CD4-positive, alpha-beta T cell treated with Interleukin-15 for 4 hours (primary cell): Measurements from ENCODE around the gene STT3B.

Source experiments
- DNase-seq: peaks from one replicate; pipeline ENCODE4 v3.0.0-alpha.2; 2020; ENCODE audit warnings: low spot score

STT3B gene

GRCh38 chr3:31521468-31521867 is 11.3 kb upstream of the STT3B start:
- DNase-seq: no peak

DNA sequence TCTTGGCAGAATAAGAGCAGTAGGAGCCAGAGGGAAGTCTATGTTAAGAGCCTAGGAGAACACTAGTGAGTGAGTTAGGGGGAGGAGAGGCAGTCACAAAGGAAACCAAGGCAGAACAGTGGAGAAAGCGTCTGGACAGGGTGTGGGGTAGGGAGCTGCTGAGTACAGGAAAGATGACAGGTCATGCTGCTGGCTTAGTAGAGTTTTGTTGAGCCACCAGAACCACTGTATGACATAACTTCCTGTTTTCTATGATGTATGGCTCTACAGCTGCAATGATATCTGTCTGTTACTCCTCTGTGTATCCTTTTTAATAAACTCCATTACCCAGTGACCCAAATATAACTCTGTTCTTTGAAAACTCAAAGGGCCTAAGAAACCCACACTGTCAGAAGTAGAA is 10.6 kb upstream of the STT3B start:
- DNase-seq: peak; percentile 47

DNA sequence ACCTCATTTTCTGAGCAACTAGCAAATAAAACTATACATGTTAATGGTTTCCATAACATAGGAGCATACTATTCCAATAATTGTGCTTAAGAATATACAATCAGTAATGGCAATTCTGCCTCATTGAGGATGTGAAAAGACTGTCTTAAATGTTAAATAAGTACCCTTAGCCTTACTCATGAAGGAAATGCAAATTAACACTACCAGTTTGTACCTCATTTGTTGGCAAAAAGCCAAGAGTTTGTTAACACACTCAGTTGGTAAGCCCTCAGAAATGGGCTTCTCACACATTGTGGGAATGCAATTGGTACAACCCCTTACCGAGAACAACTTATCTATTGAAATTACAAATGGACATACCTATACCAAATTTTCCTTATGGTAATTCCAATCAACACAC is 9.2 kb upstream of the STT3B start:
- no peak for DNase-seq

DNA sequence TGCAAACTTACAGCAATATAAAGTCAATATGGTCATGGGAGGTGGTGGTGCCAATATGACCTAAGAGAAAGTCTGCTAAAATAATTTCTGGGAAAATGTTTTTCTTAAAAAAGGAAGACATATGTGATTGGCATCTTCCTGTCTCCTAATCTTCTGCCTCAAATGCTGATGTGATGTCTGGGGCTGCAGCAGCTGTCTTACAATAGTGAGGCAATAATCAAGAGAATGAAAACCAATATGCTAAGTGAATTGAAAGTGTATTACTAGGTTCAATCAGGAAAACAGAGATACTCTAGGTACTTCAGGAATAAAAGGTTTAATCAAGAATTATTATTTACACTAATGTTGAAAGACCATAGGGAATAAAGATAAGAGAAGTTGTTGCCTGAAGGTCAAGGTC is 7.2 kb upstream of the STT3B start:
- DNase-seq: no peak

GRCh38 chr3:31529421-31529820 is 3.3 kb upstream of the STT3B start:
- no peak for DNase-seq

DNA sequence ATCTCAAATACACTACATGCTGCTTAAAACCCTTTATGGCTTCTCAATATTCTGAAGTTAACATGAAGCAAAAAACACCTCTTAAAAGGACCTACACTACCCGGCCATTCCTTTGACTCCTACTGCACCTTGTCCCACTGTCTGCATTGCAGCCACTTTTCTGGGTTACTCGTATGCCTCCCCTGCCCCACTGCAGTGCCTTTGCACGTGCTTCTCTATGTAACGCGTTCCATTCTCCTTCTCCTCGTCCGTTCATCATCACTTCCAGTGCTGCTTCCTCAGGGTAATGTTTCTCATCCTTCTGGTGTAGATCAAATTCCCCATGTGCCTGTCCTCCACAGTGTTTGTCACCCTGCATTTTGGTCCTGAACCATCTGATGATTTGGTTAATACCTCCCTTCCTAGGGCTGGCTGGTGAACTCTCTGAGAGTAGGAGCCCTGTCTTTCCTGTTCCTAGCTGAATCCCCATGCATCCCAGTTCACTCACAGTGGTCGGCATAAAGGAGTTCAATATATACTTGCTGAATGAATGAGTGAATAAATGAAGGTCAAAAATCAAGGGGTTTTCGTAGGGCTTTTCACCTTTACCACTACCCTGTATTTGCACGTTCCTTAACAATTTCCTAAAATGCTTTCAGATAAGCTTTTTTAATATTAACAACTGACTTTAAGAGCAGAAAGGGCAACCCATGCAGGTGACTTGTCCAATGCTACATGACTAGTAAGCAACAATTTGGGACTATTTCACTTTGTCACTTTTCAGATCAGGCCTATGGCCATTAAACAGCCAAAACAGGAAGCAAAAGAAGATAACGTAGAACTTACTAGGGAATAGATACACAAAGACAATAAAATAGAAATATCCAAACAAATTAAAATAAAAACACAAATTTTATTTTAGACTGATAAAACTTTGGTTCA is 2.4 kb upstream of the STT3B start:
- DNase-seq: no peak

- no peak for DNase-seq
These were observed 1.8 kb upstream of the STT3B start for GRCh38 chr3:31530960-31531335.

GRCh38 chr3:31531452-31531991 is 1.2 kb upstream of the STT3B start:
- DNase-seq: no peak

- DNase-seq: peak; percentile 99
These were observed 636 bp upstream of the STT3B start for GRCh38 chr3:31531992-31532586.

DNA sequence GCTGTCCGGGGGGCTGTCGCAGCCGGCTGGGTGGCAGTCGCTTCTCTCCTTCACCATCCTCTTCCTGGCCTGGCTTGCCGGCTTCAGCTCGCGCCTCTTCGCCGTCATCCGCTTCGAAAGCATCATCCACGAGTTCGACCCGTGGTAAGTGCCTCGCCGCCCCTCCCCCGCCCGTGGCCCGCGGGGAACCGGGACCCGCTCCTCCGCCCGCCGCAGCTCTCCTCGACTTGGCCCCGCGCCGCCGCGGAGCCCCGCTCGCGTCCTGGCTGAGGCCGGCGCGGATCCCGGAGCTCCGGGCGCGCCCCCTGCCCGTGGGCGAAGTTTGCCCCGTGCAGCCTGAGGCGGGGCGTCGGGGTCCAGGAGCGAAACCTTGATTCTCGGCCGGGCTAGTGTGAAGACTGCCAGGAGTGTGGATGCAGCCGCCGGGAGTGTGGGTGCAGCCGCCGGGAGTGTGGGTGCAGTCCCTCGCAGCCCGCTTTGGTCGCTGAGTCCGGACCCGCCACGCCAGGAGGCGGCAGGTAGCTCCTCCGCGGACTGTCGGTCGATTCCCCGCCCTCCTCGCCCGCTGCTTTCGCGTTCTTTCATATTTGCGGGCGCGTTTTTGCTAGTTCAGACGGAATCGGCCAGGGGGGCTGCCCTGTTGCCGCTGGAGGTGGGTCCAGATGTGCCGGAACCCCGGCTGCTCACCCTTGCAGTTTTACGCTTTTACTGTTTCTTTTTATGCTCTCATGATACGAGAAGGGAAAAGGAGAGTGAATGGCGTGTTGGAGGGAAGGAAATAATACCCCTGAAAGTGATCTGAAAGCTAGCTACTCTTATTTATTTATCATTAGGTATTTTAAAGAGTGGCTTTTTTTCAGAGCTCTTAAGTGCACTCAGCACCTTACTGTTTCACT is 692 bp downstream of the STT3B start:
- DNase-seq: peak; percentile 40

DNA sequence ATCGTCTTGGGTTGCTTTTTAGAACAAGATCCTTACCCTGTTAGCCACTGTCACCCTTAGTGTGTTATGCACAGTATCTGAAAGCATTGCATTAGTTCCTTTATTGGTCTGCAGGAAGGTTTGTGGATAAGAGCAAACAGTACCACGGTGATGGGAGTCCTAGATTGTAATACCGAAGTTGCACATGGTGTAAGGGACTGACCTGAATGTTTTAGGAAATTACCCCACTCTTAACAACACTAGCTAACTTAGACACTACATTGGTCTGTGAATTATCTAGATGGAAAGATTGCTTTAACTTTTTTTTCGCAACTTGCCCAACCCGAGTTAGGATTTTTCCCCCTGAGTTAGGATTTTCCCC is 1.3 kb downstream of the STT3B start:
- no peak for DNase-seq

DNA sequence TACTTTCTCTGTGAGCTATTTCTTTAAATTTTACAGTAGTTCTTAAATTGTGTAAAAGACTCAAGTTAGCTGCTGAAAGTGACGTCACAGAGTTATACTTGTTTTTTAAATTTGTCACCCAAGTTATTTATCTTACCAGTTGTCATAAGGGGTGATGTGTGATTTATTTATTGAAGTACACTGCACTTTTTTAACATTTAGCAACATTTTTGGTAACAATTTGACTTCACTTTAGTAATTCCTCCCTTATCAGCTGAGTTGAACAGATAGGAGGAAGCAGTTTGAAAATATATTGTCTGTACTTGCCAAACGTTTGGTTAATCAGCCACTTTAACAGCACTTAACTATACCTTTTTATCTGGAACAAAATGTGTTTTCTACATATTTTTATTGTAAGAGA is 3.8 kb downstream of the STT3B start:
- DNase-seq: no peak

DNA sequence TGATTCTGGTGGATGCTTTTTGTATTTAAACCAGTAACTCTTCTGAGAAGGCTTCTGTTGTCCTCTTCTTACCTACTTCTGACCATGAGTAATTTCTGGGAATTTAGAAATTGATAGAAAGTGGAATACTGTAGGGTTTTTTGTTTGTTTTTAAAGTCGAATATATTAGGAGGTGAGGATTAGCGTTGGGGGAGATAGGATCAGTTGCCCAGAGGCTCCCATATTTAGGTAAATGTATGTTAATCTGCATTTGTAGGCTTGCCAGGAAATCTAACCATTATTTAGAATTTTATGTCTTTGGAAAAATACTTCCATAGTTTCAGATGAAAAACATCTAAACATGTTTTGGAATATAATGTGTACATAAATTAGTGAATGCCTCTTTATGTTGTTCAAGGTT is 6.1 kb downstream of the STT3B start:
- DNase-seq: no peak

DNA sequence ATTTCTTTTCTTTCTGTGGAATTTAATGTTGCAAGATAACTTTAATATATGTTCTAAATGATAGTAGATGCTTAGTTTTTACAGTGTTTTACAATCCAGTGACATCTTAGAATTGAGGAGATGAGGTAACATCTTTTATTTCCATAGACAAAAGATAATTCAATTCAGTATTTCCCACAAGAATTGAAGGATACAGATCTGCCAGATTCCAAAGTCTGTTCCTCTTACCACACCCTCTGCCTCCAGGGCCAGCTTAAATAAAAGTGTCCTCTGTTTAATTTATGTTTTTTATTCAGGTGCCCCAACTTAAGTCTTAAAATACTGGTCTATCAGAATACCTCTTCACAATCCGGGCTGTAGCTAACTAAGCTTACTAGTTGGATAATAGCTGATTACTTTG is 6.5 kb downstream of the STT3B start:
- no peak for DNase-seq

DNA sequence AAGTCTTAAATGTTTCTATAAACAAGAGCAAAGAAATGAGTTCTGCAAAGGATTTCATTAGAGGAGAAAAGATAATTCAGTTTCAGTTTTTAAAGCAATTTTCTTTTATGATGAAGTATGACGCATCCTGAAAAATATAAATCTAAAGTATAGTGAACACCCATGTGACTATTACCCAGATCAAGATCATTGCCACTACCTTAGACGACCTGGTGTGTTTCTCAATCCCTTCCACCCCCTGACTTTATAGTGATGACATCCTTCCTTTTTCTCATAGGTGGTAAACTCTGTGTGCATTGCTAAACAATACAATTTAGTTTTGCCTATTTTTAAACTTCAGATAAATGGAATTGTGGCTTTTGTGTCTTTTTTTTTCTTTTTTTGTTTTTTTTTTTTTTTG is 8.4 kb downstream of the STT3B start:
- DNase-seq: peak; percentile 28

DNA sequence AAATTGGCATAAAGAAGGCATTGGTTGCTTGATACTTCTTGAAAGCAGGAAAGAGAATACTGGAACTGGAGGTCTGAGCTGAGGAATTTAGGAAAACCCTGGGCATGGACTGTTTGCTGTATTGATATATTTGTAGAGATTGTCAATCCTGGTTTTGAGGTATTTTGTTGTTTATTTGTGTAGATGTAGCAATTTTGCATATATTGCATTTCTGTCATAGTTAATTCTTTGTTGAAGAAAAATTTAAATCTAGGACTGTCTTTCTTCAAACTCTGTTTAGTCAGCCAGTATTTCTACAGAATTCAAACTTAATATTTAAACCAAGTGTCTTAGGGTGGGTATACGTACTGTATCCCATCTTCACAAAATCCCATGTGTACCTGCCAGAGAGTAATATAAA is 9.5 kb downstream of the STT3B start:
- DNase-seq: no peak

DNA sequence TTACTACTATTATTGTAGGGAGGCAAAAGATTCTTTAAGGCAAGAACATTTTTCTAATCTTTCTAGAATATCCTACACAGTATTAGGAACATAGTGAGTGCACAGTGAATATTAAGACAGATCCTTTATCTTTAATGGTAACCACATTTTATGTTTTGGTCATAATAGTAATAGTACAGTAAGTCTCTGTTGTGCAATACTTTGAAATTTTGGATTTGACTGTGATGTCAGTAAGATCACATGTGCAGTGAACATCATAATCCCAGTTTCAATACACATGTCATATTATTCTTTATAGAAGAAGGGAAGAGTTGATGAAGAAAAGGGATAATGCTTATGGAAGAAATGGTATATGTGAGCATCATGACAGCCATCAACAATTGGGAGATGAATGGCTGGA is 10.7 kb downstream of the STT3B start:
- no peak for DNase-seq

GRCh38 chr3:31544634-31545033 is 11.9 kb downstream of the STT3B start:
- no peak for DNase-seq

DNA sequence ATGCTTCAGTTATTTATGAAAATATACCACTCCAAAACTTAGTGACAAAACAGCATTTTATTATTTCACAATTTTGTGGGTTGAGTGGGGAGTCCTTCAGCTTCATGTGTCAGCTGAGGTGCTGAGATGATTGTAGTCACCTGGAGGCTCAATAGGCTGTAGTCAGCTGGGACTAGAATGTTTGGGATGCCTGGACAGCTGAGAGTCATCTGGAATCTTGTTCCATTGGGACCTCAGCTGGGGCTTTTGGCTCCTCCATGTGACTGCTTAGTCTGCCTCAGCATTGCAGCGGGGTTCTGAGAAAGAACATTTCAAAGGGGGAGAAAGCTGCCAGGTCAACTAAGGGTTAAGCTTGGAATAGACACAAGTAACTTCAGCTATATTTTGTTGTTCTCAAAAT is 13.4 kb downstream of the STT3B start:
- DNase-seq: no peak

DNA sequence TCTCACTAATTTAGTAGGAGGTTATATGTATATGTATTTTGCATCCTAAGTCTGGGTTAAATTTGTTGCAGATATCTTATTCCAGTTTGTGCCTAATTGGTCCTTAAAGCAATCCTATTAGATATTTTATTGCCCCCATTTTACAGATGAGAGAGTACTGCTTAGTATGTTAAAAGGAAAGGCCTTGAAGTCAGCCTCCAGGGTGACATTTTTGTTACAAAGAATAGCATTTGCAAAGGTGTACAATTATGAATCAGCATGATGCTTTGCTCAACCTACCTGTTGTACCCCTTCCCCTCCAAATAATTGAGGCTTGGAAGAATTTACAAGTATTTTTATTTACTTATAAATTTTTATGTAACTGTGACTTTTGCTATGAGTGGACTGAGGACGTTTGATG is 14.0 kb downstream of the STT3B start:
- no peak for DNase-seq

GRCh38 chr3:31550452-31551251 is 17.9 kb downstream of the STT3B start:
- DNase-seq: peak; percentile 55

DNA sequence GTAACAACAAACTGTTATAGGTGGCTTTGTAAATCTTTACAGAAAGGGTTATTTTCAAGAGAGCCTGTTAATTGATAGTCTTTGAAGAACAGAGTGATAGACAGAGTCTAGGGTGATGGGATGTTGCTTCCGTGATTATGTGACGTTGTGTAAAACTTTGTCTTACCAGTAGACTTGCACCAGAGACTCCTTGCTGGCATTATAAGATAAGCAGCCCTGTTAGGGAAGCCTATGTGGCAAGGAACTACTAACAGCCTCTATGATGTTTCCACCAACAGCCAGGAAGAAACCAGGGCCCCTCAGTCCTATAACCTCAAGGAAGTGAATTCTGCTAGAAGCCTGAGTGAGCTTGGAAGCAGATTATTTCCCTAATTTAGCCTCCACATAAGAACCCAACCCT is 18.9 kb downstream of the STT3B start:
- no peak for DNase-seq
